ENCODE results near the gene ZNF500. TPM values are rescaled to one million over a fixed set of nuclear protein-coding genes. Genes with fewer than 3 reads are reported as not detected.

Gene ZNF500
- total and polyA plus RNA-seq, 2 donors (not counting 3 experiments of a cell fraction or from before 2014, with no cell fraction given): 8.6 to 13.5 TPM

- Histone ChIP-seq H3K36me3 (ENCODE audit: control insufficient read depth in 2 of 2, extremely low read depth in 1 of 2, insufficient read depth in 2 of 2, low read length in 2 of 2) (peaks cover 6 to 27% of the 10 kb centered on the region in 2 experiments), H3K9ac (replicated peaks; ENCODE audit: extremely low read depth, insufficient read depth, low read length) (no peak overlapping the region), H4K20me1 (replicated peaks; ENCODE audit: control insufficient read depth, extremely low read depth, insufficient read depth, low read length) (no peaks in the 10 kb centered on the region), H3K27ac (ENCODE audit: insufficient read depth, low read depth, low read length) (no peak overlapping the region), H3K4me1 (ENCODE audit: control insufficient read depth, extremely low read depth, insufficient read depth, low read length) (no peaks in the 10 kb centered on the region), H2AFZ (ENCODE audit: low read depth, low read length) (no peak overlapping the region), H3K9me1 (replicated peaks; ENCODE audit: control insufficient read depth, extremely low read depth, insufficient read depth, low read length) (no peaks in the 10 kb centered on the region), H3K4me3 (replicated peaks in 1 of 3; ENCODE audit: insufficient read depth in 1 of 3, low read depth in 1 of 3, low read length in 3 of 3) (no peak overlapping the region), H3K79me2 (ENCODE audit: control insufficient read depth, insufficient read depth, low read length) (no peaks in the 10 kb centered on the region), H3K4me2 (ENCODE audit: insufficient read depth, low read length) (no peak overlapping the region), H3K27me3 (ENCODE audit: control insufficient read depth in 2 of 2, insufficient read depth in 2 of 2, low read length in 2 of 2) (no peaks in the 10 kb centered on the region), H3K9me3 (replicated peaks; ENCODE audit: control insufficient read depth, insufficient read depth, low read length) (no peaks in the 10 kb centered on the region)
- TF ChIP-seq MYC (IDR thresholded peaks at IDR 0.05; ENCODE audit: low read depth, low read length): no peak
- no peak for TF ChIP-seq FOS (IDR thresholded peaks at IDR 0.05; ENCODE audit: borderline replicate concordance, insufficient read depth, low read length)
- TF ChIP-seq JUN (IDR thresholded peaks at IDR 0.05; ENCODE audit: borderline replicate concordance, insufficient read depth, insufficient read length, low read depth): no peak
- TF ChIP-seq EZH2 (IDR thresholded peaks at IDR 0.05; ENCODE audit: borderline replicate concordance, low read depth, low read length, severe bottlenecking): no peak
- no peak for TF ChIP-seq GATA2 (IDR thresholded peaks at IDR 0.05; ENCODE audit: insufficient read depth, insufficient read length, low read depth, low read length)
- no peak for TF ChIP-seq MAX (IDR thresholded peaks at IDR 0.05; ENCODE audit: insufficient read depth, insufficient read length)
- TF ChIP-seq POLR2AphosphoS5 (IDR thresholded peaks at IDR 0.05; ENCODE audit: insufficient read depth, low read depth, low read length): no peak
- no peak for TF ChIP-seq CTCF (IDR thresholded peaks at IDR 0.05; ENCODE audit: extremely low read depth in 1 of 2, insufficient read depth in 1 of 2, low read depth in 1 of 2, low read length in 2 of 2)
- intact Hi-C loops (cut with micrococcal nuclease): no loop called here
- ChIA-PET POLR2A (interaction anchor here (0.5 kb wide), 1 partner anchor 12 kb away, joined by 3 read pairs; no protein-coding TSS in a partner anchor), CTCF (no interaction called here)
- no peak for DNase-seq (ENCODE audit: low read depth, low spot score)
- no TSS peak for BruUV-seq (replicated peaks)
- no peak for FAIRE-seq
- dilution Hi-C loops (cut with MboI; ENCODE audit: extremely low pct_ligation_motif_present, low sequenced_read_pairs): no loop called here
Measured at GRCh38 chr16:4726616-4727015, 40.3 kb downstream of the ZNF500 start.
